DND-41 (cell line): ENCODE measurements around the gene IL12RB2.

ENCODE experiments used
- CTCF ChIP-seq: IDR thresholded peaks from 2 replicates; pipeline ENCODE4 v1.5.1; 2012; ENCODE audit warnings: borderline replicate concordance, low read length, moderate library complexity, mild to moderate bottlenecking; ENCODE audit not compliant: poor library complexity, severe bottlenecking; ENCODE audit errors: extremely low read depth
- EZH2 ChIP-seq: IDR thresholded peaks from 3 replicates; pipeline ENCODE4 v1.6.1; 2012; ENCODE audit warnings: borderline replicate concordance, low read depth, mild to moderate bottlenecking, moderate library complexity, low read length, inconsistent platforms; ENCODE audit not compliant: severe bottlenecking

GRCh38 chr1:67393240-67393639 lies 85.6 kb downstream of the IL12RB2 start:
- TF ChIP-seq CTCF (no peak), EZH2 (no peak)
